ENCODE measurements around the gene SUMF2.

DNA sequence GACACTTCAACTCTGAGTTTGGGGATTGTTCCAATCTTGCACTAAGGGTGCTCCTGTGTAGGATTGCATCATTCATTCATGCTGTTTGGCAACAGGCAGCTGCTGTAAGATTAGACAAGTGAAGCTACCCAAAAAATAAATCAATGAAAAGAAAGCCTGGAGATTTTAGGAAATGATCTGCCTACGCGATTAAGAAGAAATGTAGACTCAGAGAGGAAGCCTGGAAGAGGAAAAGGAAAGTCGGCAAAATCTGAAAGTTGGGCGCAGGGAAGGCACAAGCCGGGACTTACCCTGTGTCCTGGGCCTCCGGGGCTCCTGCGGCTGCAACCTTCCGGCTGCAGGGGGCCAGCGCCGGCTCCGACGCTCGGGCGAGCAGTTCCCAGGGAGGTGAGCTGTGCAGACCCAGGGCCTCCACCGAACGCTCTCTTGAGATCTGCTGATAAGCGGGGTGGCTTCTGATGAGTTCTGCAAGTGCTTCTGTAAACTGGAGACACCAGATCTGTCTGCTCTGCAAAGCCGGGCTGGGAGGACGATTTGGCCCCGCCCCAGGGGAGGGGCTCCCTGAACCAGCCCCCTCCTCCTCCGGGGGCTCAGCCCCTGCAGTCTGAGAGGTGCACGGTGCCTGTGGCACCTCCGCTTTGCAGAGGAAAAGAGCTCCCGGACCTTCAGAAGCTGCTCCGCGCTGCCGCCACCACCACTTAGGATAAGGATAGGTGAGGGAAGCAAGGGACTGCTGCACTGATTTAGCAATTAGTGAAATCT lies 30.2 kb upstream of the SUMF2 start:
- TF ChIP-seq, protein P1, sequence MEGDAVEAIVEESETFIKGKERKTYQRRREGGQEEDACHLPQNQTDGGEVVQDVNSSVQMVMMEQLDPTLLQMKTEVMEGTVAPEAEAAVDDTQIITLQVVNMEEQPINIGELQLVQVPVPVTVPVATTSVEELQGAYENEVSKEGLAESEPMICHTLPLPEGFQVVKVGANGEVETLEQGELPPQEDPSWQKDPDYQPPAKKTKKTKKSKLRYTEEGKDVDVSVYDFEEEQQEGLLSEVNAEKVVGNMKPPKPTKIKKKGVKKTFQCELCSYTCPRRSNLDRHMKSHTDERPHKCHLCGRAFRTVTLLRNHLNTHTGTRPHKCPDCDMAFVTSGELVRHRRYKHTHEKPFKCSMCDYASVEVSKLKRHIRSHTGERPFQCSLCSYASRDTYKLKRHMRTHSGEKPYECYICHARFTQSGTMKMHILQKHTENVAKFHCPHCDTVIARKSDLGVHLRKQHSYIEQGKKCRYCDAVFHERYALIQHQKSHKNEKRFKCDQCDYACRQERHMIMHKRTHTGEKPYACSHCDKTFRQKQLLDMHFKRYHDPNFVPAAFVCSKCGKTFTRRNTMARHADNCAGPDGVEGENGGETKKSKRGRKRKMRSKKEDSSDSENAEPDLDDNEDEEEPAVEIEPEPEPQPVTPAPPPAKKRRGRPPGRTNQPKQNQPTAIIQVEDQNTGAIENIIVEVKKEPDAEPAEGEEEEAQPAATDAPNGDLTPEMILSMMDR (IDR thresholded peaks at IDR 0.05), result 0 out of 3 replicates have a peak, but pooled peaks have one; percentile 6
- TF ChIP-seq ZSCAN20 (CRISPR knock-in tag; IDR thresholded peaks at IDR 0.05) (no peak), RCOR1 (IDR thresholded peaks at IDR 0.05; ENCODE audit: low read depth, low read length) (no peak), POLR2A (IDR thresholded peaks at IDR 0.05; ENCODE audit: low read length) (peak; percentile 64), CEBPB (IDR thresholded peaks at IDR 0.05) (peak; percentile 98), PHF8 (IDR thresholded peaks at IDR 0.05; ENCODE audit: borderline replicate concordance, low read depth) (no peak)
- TF ChIP-seq, protein P2, sequence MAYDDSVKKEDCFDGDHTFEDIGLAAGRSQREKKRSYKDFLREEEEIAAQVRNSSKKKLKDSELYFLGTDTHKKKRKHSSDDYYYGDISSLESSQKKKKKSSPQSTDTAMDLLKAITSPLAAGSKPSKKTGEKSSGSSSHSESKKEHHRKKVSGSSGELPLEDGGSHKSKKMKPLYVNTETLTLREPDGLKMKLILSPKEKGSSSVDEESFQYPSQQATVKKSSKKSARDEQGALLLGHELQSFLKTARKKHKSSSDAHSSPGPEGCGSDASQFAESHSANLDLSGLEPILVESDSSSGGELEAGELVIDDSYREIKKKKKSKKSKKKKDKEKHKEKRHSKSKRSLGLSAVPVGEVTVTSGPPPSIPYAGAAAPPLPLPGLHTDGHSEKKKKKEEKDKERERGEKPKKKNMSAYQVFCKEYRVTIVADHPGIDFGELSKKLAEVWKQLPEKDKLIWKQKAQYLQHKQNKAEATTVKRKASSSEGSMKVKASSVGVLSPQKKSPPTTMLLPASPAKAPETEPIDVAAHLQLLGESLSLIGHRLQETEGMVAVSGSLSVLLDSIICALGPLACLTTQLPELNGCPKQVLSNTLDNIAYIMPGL (CRISPR knock-in tag; IDR thresholded peaks at IDR 0.05; ENCODE audit: borderline replicate concordance), result no peak
- TF ChIP-seq, protein P3, sequence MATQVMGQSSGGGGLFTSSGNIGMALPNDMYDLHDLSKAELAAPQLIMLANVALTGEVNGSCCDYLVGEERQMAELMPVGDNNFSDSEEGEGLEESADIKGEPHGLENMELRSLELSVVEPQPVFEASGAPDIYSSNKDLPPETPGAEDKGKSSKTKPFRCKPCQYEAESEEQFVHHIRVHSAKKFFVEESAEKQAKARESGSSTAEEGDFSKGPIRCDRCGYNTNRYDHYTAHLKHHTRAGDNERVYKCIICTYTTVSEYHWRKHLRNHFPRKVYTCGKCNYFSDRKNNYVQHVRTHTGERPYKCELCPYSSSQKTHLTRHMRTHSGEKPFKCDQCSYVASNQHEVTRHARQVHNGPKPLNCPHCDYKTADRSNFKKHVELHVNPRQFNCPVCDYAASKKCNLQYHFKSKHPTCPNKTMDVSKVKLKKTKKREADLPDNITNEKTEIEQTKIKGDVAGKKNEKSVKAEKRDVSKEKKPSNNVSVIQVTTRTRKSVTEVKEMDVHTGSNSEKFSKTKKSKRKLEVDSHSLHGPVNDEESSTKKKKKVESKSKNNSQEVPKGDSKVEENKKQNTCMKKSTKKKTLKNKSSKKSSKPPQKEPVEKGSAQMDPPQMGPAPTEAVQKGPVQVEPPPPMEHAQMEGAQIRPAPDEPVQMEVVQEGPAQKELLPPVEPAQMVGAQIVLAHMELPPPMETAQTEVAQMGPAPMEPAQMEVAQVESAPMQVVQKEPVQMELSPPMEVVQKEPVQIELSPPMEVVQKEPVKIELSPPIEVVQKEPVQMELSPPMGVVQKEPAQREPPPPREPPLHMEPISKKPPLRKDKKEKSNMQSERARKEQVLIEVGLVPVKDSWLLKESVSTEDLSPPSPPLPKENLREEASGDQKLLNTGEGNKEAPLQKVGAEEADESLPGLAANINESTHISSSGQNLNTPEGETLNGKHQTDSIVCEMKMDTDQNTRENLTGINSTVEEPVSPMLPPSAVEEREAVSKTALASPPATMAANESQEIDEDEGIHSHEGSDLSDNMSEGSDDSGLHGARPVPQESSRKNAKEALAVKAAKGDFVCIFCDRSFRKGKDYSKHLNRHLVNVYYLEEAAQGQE (IDR thresholded peaks at IDR 0.05), result no peak

Data from A549 (cell line).